ENCODE measurements around the gene FPR2.
A peak's percentile ranks its signal among the peaks of the same experiment; 100 is the strongest.

DNA sequence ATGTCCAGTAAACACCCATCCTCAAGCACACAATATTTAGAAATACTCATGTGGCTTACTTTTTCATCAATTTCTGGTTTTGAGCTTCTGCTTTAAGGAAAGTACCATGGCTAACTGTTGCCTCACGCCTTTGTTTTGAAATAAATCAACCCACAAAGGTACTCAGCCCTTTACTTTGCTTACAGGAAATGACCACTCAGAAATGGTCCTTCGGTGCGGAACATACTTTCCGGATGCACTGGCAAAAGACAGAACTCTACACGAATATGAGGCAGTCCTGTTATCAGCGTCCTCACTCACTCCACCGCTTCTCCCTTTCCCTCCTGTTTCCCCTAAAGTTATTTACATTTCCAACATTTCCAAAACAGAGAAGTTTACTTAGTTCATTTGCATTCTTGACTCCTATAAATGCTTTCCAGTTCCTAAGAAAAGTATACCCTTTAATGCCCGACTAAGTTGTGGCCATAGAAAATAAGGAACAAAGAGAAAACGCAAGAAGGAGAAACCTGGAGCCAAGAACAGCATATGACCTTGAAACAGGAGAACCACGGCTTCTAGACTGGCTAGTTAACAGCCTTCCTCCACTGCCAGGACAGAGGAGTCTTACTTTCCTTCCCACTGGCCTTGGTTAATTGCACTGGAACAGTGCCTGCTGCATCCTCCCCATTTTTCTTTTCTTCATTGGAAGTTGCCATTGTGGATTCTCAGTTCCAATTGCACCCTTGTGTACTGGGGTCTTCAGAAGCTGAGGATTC is 10.6 kb downstream of the FPR2 start:
- TF ChIP-seq CTCF (IDR thresholded peaks at IDR 0.05) = no peak
- TF ChIP-seq POLR2A (IDR thresholded peaks at IDR 0.05) = no peak
- no peak for TF ChIP-seq EP300 (IDR thresholded peaks at IDR 0.05)
- TF ChIP-seq POLR2AphosphoS5 (IDR thresholded peaks at IDR 0.05) = peak in 1 of 3 donors; percentile 44

Data from stomach (tissue), 4 donors.